Peyer's patch (tissue), 4 donors: ENCODE measurements around the gene DYNLT4. TPM values are rescaled to one million over a fixed set of nuclear protein-coding genes. Genes with fewer than 3 reads are reported as not detected.
"Not testable (repeated sequence)": the region's sequence is repeated elsewhere in the genome, so short reads cannot be mapped to it uniquely, and the experiment has no call there.

Experiments
- DNase-seq, 3 donors: peaks; one replicate each; pipeline ENCODE4 v3.0.0-alpha.2; 2017 to 2019
- H3K27ac ChIP-seq, 4 donors: fragments of 200-600 bp; sonication (generic); one replicate each; pipeline ENCODE4 v1.5.1; 2016 to 2019
- H3K27me3 ChIP-seq, 2 donors: fragments of 200-600 bp; sonication (generic); one replicate each; pipeline ENCODE4 v1.5.1; 2019
- H3K36me3 ChIP-seq, 3 donors: fragments of 200-600 bp; sonication (generic); one replicate each; pipeline ENCODE4 v1.5.1; 2016 to 2019
- H3K4me1 ChIP-seq, 4 donors: fragments of 200-600 bp; sonication (generic); one replicate each; pipeline ENCODE4 v1.5.1; 2016 to 2019
- H3K4me3 ChIP-seq, 4 donors: fragments of 200-600 bp; sonication (generic); 1 replicate in 3 of 4; 2 replicates in 1 of 4; pipeline ENCODE4 v1.5.1; 2016 to 2019; ENCODE audit warnings: mild to moderate bottlenecking in 1 of 4
- H3K9me3 ChIP-seq, 4 donors: fragments of 200-600 bp; sonication (generic); one replicate each; pipeline ENCODE4 v1.5.1; 2016 to 2019; ENCODE audit warnings: mild to moderate bottlenecking in 1 of 4
- POLR2A ChIP-seq, 2 donors: fragments of 450-650 bp; IDR thresholded peaks; one replicate each; pipeline ENCODE4 v1.5.1; 2017; ENCODE audit warnings: antibody characterized with exemption in 2 of 2, mild to moderate bottlenecking in 2 of 2, moderate library complexity in 2 of 2
- total RNA-seq, 4 donors: library from RNA; depleted of rRNA; stranded (reverse); fragments of >200 nt; gene quantifications; one replicate each; pipeline ENCODE4 v1.1.0, GENCODE V29; 2016
- TF ChIP-seq, protein P1 (sequence below), 6 experiments: fragments of 450-650 bp in 4 of 6; fragments of 200-600 bp in 2 of 6; sonication (generic) in 1 of 6; IDR thresholded peaks; one replicate each; pipeline ENCODE4 v1.5.1; 2017 to 2019; ENCODE audit warnings: antibody characterized with exemption in 6 of 6, mild to moderate bottlenecking in 3 of 6, moderate library complexity in 1 of 6

Gene DYNLT4
- total RNA-seq, 4 donors from 2014 or later, result 3.5 TPM; not detected in 3

DNA sequence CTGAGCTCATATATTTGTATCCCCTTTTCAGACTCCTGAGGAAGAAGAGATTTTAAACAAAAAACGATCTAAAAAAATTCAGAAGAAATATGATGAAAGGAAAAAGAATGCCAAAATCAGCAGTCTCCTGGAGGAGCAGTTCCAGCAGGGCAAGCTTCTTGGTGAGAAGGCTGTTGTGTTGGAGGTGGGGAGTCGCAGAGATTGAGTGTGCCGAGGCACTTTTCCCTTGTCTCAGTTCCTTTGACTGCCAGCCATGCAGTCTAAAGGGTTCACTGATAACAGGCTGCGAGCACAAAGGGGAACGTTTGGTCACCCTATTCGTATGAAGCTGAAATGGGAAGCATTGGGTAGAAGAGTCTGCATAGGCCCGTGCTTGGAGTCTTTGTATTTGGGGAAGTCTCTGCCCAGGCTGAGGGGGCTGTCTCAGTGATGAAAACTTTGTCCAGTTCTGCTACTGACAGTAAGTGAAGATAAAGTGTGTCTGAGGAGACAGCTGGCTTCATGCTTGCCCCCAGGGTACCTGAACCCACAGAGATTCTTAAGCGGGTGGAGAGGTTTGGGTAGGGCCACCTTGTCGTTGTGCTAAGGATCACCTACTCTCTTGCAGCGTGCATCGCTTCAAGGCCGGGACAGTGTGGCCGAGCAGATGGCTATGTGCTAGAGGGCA lies 29.0 kb downstream of the DYNLT4 start:
- Histone ChIP-seq H3K27ac (no peak overlapping the region), H3K4me1 (peaks cover 0 to 25% (median 0%) of the 10 kb centered on the region in 4 donors), H3K4me3 (no peak overlapping the region), H3K27me3 (no peaks in the 10 kb centered on the region), H3K36me3 (peaks cover 0 to 42% (median 0%) of the 10 kb centered on the region in 3 donors), H3K9me3 (no peaks in the 10 kb centered on the region)
- TF ChIP-seq, protein P1, sequence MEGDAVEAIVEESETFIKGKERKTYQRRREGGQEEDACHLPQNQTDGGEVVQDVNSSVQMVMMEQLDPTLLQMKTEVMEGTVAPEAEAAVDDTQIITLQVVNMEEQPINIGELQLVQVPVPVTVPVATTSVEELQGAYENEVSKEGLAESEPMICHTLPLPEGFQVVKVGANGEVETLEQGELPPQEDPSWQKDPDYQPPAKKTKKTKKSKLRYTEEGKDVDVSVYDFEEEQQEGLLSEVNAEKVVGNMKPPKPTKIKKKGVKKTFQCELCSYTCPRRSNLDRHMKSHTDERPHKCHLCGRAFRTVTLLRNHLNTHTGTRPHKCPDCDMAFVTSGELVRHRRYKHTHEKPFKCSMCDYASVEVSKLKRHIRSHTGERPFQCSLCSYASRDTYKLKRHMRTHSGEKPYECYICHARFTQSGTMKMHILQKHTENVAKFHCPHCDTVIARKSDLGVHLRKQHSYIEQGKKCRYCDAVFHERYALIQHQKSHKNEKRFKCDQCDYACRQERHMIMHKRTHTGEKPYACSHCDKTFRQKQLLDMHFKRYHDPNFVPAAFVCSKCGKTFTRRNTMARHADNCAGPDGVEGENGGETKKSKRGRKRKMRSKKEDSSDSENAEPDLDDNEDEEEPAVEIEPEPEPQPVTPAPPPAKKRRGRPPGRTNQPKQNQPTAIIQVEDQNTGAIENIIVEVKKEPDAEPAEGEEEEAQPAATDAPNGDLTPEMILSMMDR (IDR thresholded peaks at IDR 0.05), result no peak
- TF ChIP-seq POLR2A (IDR thresholded peaks at IDR 0.05), result no peak
- no peak for DNase-seq

DNA sequence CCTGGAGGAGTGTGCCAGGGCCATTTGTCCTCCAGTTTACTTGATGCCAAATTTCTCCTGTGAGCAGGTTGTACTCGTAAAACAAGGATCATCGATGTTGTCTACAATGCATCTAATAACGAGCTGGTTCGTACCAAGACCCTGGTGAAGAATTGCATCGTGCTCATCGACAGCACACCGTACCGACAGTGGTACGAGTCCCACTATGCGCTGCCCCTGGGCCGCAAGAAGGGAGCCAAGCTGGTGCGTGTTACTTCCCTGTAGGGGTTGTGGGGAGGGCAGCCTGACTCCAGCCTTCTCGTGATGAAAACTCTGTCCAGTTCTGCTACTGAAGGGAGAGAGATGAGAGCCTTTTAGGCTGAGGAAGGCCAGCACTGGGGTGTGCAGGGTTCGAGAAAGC lies 29.6 kb downstream of the DYNLT4 start:
- Histone ChIP-seq H3K9me3 (no peaks in the 10 kb centered on the region), H3K4me1 (peaks cover 0 to 25% (median 0%) of the 10 kb centered on the region in 4 donors), H3K36me3 (peaks cover 0 to 42% (median 0%) of the 10 kb centered on the region in 3 donors), H3K27me3 (no peaks in the 10 kb centered on the region), H3K4me3 (peak overlapping the region in 1 of 4 donors; percentile 96), H3K27ac (peak overlapping the region in 1 of 4 donors; percentile 21)
- TF ChIP-seq POLR2A (IDR thresholded peaks at IDR 0.05), result no peak
- TF ChIP-seq, protein P1 (IDR thresholded peaks at IDR 0.05), result no peak
- no peak for DNase-seq

DNA sequence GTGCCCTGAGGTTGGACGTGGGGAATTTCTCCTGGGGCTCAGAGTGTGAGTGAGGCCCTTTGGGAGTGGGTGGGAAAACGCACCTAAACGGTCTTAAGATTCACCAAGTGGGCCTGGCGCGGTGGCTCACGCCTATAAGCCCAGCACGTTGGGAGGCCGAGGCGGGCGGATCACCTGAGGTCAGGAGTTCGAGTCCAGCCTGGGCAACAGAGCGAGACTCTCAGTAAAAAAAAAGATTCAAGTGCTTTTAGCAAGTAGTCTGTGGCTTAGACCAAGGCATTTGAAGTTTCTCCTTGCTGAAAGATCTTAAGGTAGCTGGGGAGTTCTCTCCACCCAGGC lies 30.5 kb downstream of the DYNLT4 start:
- Histone ChIP-seq H3K4me3 (peak overlapping the region; percentile 78 to 96 (median 84)), H3K27me3 (no peaks in the 10 kb centered on the region), H3K27ac (peak overlapping the region; percentile 93 to 98 (median 96)), H3K4me1 (peaks cover 0 to 25% (median 0%) of the 10 kb centered on the region in 4 donors), H3K9me3 (no peaks in the 10 kb centered on the region), H3K36me3 (peaks cover 0 to 42% (median 0%) of the 10 kb centered on the region in 3 donors)
- TF ChIP-seq, protein P1 (IDR thresholded peaks at IDR 0.05), result no peak
- no peak for TF ChIP-seq POLR2A (IDR thresholded peaks at IDR 0.05)
- DNase-seq, result no peak

DNA sequence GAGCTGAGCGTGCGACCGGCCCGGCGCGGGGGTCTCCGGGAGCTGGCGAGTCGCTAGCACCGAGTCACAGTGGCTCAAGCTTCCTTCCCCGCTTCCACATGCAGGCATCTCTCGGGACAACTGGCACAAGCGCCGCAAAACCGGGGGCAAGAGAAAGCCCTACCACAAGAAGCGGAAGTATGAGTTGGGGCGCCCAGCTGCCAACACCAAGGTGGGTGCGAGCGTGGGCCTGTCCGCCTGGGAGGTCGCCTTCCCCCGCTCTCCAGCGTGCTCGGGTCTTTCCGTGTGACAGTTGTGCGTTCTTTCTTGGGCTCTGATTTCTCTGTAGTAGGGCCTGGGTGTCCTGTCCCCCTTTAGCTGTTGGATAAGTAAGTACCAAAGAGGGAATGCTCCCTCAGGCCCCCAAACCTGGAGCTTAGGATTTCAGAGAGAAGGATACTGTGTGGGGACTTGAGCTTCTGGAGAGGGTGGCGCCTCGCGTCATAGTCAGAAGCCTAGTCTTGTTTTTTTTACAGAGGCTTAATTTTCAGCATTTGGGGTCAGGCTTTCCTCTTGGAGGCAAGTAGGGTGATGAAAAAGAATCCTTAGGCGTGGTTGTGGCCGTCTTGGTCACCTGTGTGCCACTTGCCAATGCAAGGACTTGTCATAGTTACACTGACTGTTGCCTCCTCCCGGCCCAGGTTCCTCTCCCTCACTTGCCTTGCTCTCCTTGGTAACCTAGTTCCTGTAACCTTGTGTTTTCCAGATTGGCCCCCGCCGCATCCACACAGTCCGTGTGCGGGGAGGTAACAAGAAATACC lies 31.0 kb downstream of the DYNLT4 start:
- TF ChIP-seq POLR2A (IDR thresholded peaks at IDR 0.05), result no peak
- TF ChIP-seq, protein P1 (IDR thresholded peaks at IDR 0.05), result no peak
- H3K27me3 ChIP-seq, result no peaks in the 10 kb centered on the region
- peaks cover 0 to 25% (median 0%) of the 10 kb centered on the region in 4 donors for H3K4me1 ChIP-seq
- H3K9me3 ChIP-seq, result no peaks in the 10 kb centered on the region
- peaks cover 0 to 38% (median 0%) of the 10 kb centered on the region in 3 donors for H3K36me3 ChIP-seq
- peak; percentile 61 to 71 (median 70) for DNase-seq
- H3K27ac ChIP-seq, result peak overlapping the region; percentile 93 to 98 (median 96)
- peak overlapping the region; percentile 78 to 96 (median 84) for H3K4me3 ChIP-seq

DNA sequence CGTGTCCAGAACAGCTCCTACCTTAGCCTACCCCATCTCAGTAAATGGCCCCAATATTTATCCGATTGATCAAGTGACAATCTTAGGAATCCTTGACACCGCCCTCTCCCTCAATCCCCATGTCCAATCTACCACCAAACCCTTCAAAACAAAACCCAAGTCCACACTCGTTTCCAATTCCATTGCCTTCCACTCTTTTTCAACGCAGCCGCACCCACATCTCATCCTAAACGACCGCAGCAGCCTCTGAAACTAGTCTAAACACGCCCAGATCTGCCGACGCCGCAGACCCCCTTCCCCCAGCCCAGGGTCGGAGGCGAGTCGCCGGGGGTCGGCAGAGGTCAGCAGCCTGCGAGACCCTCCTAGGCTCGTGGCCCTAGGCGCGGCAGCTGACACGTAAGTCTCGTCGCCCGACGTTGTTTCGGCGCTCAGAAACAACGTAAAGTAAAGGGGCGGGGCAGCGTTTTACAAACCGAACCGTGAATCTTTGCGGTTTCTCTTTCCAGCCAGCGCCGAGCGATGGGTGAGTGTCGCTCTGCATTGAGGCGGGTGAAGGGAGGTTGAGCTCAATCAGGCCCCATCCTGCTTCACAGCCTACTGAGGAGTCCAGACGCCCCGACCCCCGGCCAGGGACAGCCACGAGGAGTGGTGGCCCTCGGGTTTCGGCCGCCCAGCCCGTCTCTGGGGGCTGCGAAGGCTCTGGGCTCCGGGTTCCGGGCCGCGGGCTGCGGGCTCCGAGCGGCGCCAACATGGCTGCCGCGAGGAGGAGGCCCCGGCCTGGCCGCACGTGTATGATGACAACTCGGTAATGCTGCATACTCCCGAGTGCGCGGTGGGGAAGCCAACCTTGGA lies 31.8 kb downstream of the DYNLT4 start, which contains the start of gene RPS8:
Gene RPS8 (plus strand): TSS at position 463 of the 852 bp plus-strand sequence. CDS start 57 bp downstream, at position 520.
- DNase-seq, result peak; percentile 92 to 97 (median 94)
- Histone ChIP-seq H3K27ac (peak within 1 kb of the TSS; percentile 93 to 98 (median 96)), H3K9me3 (no peaks in the 10 kb centered on the region), H3K4me1 (peaks cover 0 to 25% (median 0%) of the 10 kb centered on the region in 4 donors), H3K4me3 (peak within 1 kb of the TSS; percentile 78 to 96 (median 84)), H3K27me3 (no peaks in the 10 kb centered on the region), H3K36me3 (peaks cover 0 to 32% (median 0%) of the 10 kb centered on the region in 3 donors)
- TF ChIP-seq, protein P1 (IDR thresholded peaks at IDR 0.05), result no peak
- peak; percentile 89 to 95 for TF ChIP-seq POLR2A (IDR thresholded peaks at IDR 0.05)

DNA sequence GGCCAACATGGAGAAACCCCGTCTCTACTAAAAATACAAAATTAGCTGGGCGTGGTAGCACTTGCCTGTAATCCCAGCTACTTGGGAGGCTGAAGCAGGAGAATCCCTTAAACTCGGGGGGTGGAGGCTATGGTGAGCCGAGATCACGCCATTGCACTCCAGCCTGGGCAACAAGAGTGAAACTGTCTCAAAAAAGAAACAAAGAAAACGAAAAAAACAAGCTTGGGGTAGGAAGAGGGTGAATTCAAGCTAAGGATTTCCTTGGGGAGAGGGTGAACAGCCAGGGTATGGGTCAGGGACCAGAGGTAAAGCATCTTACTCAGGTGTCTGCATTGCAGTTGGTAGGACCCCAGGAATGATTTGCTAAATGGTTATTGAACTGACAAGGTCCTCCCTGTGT lies 40.7 kb downstream of the DYNLT4 start:
- not testable (repeated sequence) for DNase-seq, H3K36me3 ChIP-seq, H3K4me1 ChIP-seq, H3K9me3 ChIP-seq, H3K27ac ChIP-seq, H3K27me3 ChIP-seq, H3K4me3 ChIP-seq
